Ishikawa (cell line): Measurements from ENCODE around the gene RPP30.
A peak's percentile ranks its signal among the peaks of the same experiment; 100 is the strongest.

Experiments
- CEBPB ChIP-seq: IDR thresholded peaks from 2 replicates; pipeline ENCODE4 v1.6.1; 2012
- CREB1 ChIP-seq: IDR thresholded peaks from 2 replicates; pipeline ENCODE4 v1.6.1; 2012; ENCODE audit warnings: low read depth
- EGR1 ChIP-seq: IDR thresholded peaks from 2 replicates; pipeline ENCODE4 v1.6.1; 2012
- EP300 ChIP-seq: IDR thresholded peaks from 2 replicates; pipeline ENCODE4 v1.6.1; 2012; ENCODE audit warnings: borderline replicate concordance
- FOXM1 ChIP-seq: IDR thresholded peaks from 2 replicates; pipeline ENCODE4 v1.6.1; 2012; ENCODE audit warnings: low read depth, borderline replicate concordance
- MAX ChIP-seq: IDR thresholded peaks from 2 replicates; pipeline ENCODE4 v1.6.1; 2012
- NFIC ChIP-seq: IDR thresholded peaks from 2 replicates; pipeline ENCODE4 v1.6.1; 2012
- RAD21 ChIP-seq: IDR thresholded peaks from 2 replicates; pipeline ENCODE4 v1.6.1; 2012; ENCODE audit warnings: low read depth
- REST ChIP-seq: IDR thresholded peaks from 2 replicates; pipeline ENCODE4 v1.6.1; 2012; ENCODE audit warnings: low read depth, mild to moderate bottlenecking
- TAF1 ChIP-seq: IDR thresholded peaks from 2 replicates; pipeline ENCODE4 v1.6.1; 2012; ENCODE audit warnings: low read depth, mild to moderate bottlenecking
- TCF12 ChIP-seq: IDR thresholded peaks from 2 replicates; pipeline ENCODE4 v1.6.1; 2012; ENCODE audit warnings: low read depth
- TEAD4 ChIP-seq: IDR thresholded peaks from 2 replicates; pipeline ENCODE4 v1.6.1; 2012
- USF1 ChIP-seq: IDR thresholded peaks from 2 replicates; pipeline ENCODE4 v1.6.1; 2012
- YY1 ChIP-seq: IDR thresholded peaks from 2 replicates; pipeline ENCODE4 v1.6.1; 2012; ENCODE audit warnings: low read depth
- ZBTB7A ChIP-seq: IDR thresholded peaks from 2 replicates; pipeline ENCODE4 v1.6.1; 2012; ENCODE audit warnings: low read depth

RPP30 gene

GRCh38 chr10:90914992-90915765, 43.4 kb downstream of the RPP30 start:
- TF ChIP-seq YY1 (no peak), USF1 (no peak), EP300 (no peak), RAD21 (no peak)

GRCh38 chr10:90915766-90916075, 43.9 kb downstream of the RPP30 start:
- no peak for TF ChIP-seq TAF1
- TF ChIP-seq ZBTB7A = no peak
- TF ChIP-seq FOXM1 = no peak
- TF ChIP-seq REST = no peak
- no peak for TF ChIP-seq MAX
- TF ChIP-seq TCF12 = no peak
- TF ChIP-seq CEBPB = no peak
- no peak for TF ChIP-seq EGR1
- TF ChIP-seq NFIC = no peak
- no peak for TF ChIP-seq USF1
- TF ChIP-seq CREB1 = no peak
- no peak for TF ChIP-seq RAD21
- no peak for TF ChIP-seq YY1
- no peak for TF ChIP-seq TEAD4
- TF ChIP-seq EP300 = no peak

- TF ChIP-seq ZBTB7A (no peak), TCF12 (no peak), CREB1 (no peak), TEAD4 (no peak), REST (no peak), RAD21 (no peak), CEBPB (no peak), TAF1 (no peak), NFIC (no peak), MAX (no peak), FOXM1 (no peak), USF1 (no peak), EP300 (no peak), EGR1 (no peak), YY1 (no peak)
Observed at GRCh38 chr10:90916392-90917237, 44.8 kb downstream of the RPP30 start.

- TF ChIP-seq MAX = no peak
- TF ChIP-seq FOXM1 = no peak
- no peak for TF ChIP-seq REST
- no peak for TF ChIP-seq TEAD4
- TF ChIP-seq NFIC = peak; percentile 34; the same call in 1 of the 2 replicates
- no peak for TF ChIP-seq EP300
- TF ChIP-seq CEBPB = no peak
- TF ChIP-seq EGR1 = no peak
Observed at GRCh38 chr10:90917238-90917967, 45.6 kb downstream of the RPP30 start.
